GM23248 (cell line): ENCODE results near the gene NEGR1.

ENCODE experiments used
- EZH2 ChIP-seq: fragments of 200-600 bp; sonication (generic); IDR thresholded peaks from 2 replicates; pipeline ENCODE4 v1.6.1; 2018; ENCODE audit warnings: antibody characterized with exemption, mild to moderate bottlenecking; ENCODE audit not compliant: insufficient read depth, poor library complexity, severe bottlenecking
- EZH2phosphoT487 ChIP-seq: fragments of 200-600 bp; sonication (generic); IDR thresholded peaks from 2 replicates; pipeline ENCODE4 v1.6.1; 2018; ENCODE audit warnings: antibody characterized with exemption, moderate library complexity, mild to moderate bottlenecking, low read depth; ENCODE audit not compliant: insufficient read depth

GRCh38 chr1:72285074-72285425, 2.7 kb upstream of the NEGR1 start:
- TF ChIP-seq EZH2: no peak
- no peak for TF ChIP-seq EZH2phosphoT487
